GM12874 (cell line): ENCODE results near the gene CCDC126.
A peak's percentile ranks its signal among the peaks of the same experiment; 100 is the strongest.

Experiments
- TF ChIP-seq, protein P1 (sequence below): IDR thresholded peaks from 2 replicates; pipeline ENCODE4 v1.5.1; 2011; ENCODE audit warnings: low read depth, mild to moderate bottlenecking, control low read depth, low read length, moderate library complexity; ENCODE audit not compliant: insufficient read depth

The CCDC126 gene

DNA sequence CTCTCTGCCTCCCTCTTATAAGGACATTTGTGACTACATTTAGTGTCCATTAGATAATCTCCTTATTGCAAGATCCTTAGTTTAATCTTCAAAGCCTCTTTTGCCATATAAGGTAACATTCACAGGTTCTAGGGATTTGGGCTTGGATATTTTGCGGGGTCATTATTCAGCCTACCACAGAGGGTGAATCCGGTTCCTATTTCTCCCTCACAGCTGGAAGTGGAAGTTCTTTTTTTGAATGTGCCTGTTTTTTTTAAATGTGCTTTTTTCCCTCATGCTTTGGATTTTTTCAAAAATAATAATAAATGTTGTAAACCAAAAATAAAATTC lies 65.8 kb downstream of the CCDC126 start:
- TF ChIP-seq, protein P1, sequence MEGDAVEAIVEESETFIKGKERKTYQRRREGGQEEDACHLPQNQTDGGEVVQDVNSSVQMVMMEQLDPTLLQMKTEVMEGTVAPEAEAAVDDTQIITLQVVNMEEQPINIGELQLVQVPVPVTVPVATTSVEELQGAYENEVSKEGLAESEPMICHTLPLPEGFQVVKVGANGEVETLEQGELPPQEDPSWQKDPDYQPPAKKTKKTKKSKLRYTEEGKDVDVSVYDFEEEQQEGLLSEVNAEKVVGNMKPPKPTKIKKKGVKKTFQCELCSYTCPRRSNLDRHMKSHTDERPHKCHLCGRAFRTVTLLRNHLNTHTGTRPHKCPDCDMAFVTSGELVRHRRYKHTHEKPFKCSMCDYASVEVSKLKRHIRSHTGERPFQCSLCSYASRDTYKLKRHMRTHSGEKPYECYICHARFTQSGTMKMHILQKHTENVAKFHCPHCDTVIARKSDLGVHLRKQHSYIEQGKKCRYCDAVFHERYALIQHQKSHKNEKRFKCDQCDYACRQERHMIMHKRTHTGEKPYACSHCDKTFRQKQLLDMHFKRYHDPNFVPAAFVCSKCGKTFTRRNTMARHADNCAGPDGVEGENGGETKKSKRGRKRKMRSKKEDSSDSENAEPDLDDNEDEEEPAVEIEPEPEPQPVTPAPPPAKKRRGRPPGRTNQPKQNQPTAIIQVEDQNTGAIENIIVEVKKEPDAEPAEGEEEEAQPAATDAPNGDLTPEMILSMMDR, result no peak

DNA sequence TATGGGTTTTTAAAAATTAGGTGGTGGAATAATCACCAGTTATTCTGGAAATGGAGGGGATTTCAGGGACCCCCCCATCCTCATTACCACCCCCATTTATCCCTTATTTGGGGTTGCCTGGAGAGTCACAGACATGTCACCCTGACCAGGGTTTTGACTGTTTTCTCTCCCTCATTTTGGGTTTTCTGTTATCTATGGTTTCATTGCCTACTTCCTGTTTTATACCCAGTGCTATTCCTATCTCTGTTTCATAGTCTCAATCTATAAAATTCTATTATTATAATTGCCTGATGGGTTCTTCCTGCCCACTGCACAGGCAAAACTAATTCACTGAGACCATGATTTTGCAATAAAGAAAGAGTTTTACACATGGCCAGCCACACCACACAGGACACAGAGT lies 66.9 kb downstream of the CCDC126 start:
- TF ChIP-seq, protein P1, result no peak

DNA sequence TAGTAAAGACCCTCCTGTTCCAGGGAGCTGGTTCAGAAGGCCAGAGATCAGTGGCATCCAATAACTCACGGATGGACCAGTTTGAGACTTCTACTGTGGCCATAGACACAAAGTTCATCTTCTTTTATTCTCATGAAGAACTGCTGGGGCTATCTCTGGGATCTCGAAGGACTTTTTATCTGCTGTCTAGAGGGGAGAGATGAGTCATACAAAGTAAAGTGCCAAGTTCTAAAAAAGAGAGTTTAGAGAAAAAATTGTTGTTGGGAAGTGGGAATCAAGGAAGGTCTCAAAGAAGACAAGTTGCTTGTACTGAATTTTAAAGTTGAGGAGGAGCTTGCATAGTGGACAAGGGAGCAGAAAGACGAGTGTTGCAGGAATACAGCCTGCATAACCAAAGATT lies 74.9 kb downstream of the CCDC126 start:
- TF ChIP-seq, protein P1, result no peak

DNA sequence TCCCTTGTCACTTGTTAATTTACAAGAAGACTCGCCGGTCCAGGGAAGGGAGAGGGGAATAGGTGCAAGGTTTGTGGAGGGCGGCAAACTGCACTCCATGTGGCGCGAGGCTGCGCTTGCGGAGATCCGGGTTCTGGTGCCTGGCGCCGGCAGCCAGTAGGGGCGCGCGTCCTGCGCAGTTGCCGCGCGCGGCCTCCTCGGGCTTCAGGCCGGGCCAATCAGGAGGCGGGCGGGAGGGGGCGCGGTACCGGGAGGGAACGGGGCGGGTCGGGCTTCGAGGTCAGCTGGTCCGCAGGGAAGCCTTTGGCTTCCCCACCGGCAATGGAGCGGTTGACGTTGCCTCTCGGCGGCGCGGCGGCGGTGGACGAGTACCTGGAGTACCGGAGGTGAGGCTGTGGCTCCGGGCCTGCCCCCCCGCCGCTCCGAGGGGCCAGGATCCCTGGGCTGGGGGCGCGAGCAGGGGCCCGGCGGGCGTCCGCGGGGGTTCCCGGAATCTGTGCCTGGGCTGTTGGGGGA lies 82.8 kb downstream of the CCDC126 start, which contains the start of gene FAM221A:
Gene FAM221A, plus strand, starts transcription at position 302 of the 516 bp plus-strand sequence. Its CDS starts 20 bp downstream, at position 322.
- TF ChIP-seq, protein P1, result peak; percentile 91

DNA sequence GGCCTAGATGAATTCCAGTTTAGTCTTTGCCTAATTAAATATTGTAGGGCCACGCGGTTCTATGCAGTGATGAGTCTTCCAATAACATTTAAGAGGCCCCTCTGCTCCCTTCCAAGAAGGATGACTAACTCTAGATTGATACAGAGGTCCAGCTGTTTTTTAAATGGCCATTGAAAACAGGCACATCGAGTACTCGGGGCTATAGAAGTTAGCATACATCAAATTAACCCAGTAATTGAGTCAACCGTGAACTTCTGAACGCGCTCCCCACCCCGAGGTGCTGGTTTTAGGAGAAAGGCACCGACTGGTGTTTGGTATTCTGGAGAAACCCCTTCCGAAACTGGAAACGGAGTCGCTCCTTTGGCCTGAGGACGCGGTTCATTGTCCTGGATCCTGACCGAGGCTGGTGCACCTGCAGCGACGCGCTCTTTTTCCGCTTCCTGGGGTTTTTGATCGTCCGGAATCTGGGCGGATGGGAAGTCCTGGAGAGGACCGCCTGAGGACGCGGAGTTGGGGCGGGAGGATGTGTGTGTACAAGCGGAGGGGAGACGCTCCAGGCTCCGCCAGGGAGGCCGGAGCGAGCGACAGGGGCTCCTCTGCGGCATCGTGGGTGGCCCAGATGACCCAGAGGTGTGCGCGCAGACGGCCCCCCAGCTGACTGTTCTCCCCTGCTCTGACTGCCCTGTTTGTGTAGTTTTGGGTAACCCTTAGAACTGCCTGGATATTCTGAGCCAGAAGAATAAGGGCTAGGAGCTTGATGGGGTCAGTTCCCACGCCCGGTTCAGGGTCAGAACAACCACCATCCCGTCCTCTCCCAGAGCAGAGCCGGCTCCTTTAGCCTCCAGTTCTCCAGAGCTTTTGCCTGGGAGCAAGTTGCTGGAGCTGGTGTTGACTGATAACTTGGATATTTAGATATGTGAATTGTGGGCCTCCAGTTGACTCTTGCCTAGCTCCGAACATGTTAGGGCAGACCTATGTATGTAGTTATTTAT lies 83.5 kb downstream of the CCDC126 start:
- TF ChIP-seq, protein P1, result no peak

DNA sequence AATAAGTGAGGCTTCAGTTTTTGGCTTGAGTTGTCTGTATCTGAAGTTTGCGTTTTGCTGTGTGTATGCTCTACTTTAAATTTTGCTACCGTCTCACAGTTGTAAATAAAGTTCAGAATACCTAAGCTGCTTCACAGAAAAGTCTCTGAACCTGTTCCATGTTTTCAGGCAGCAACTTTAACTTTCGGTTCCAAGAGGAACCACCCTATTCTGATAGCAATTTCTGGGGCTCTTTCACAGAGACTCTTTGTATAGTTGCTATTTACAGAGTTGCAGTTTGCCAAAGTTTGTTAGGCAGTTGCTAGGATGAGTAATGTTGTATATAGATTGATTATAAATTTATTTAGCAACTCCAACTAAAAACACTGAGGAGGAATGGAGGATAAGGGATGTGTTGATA lies 88.5 kb downstream of the CCDC126 start:
- TF ChIP-seq, protein P1, result no peak

DNA sequence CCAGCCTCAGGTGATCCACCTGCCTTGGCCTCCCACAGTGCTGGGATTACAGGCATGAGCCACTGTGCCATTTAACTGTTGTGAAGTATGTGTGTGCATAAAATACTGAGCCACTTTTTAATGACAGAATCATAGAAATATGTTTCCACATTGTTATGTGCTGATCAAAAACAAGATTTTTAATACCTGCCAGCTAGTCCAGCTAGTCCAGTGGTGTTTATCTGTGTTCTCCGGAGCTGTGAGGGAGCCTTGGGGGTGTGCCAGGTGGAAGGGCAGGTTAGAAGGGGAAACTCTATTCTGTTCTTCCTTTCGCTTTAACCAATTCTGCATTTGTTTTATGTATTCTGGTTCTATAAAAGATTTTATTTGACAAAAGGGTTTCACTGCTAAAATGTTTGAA lies 89.8 kb downstream of the CCDC126 start:
- TF ChIP-seq, protein P1, result no peak
